GM13977 (cell line): ENCODE results near the gene MYO1H.
"Not testable (repeated sequence)": the region's sequence is repeated elsewhere in the genome, so short reads cannot be mapped to it uniquely, and the experiment has no call there.

Experiments used
- DNase-seq: peaks from one replicate; pipeline ENCODE4 v3.0.0; 2012; ENCODE audit warnings: low spot score
- in situ Hi-C: fragments of 300-500 bp; cut with MboI; formaldehyde crosslinking; loops from one replicate; pipeline ENCODE4 v1.12.0; 2022; ENCODE audit warnings: low sequenced_read_pairs, low pct_unique_long_range_greater_than_20kb, mixed read lengths, inconsistent platforms; ENCODE audit not compliant: unreplicated experiment
- TF ChIP-seq, protein P1 (sequence below): IDR thresholded peaks from 2 replicates; pipeline ENCODE4 v1.5.1; 2012; ENCODE audit warnings: mild to moderate bottlenecking, control low read depth; ENCODE audit not compliant: insufficient read depth; ENCODE audit errors: extremely low read depth, missing control alignments

The MYO1H gene

DNA sequence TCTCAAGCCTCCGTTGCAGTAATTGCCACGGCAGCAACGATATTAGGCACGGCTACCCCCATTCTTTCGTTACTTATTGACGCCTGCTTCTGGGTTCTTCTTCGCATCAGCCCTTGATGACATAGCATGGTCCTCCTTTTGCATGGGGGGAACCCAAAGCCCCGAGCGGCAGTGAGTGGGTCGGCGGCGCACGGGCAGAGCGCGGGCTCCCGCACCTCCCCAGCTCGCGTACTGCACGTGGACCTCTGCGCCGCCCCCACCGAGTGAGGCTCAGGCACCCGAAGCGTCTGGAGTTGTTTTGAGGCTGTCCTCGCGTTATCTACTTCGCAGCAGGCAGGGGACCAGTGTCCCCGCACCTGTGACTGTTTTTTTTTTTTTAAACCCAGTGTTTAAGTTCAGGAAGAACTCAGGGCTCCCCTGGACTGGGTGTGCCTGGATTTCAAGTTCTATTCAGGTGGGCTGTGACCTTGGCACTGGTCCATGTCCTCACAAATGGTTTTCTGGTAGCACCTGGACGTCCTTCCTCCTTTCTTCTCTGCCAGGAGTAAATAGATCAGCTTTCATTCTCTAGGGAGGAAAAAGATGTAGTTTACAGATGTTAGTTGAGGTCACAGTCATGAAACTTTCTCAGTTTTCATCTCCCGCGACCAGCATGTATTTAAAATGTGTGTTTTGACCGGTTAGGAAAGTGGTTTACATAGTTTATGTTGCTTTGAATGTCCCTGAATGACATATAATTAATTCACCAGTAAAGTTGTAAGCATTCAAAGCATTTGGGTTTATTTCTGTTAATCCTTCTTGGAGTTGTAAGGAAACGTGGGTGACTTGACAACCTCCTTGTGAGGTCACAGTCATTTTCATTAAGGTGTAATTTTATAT is 37.2 kb upstream of the MYO1H start:
- DNase-seq, result peak; percentile 31
- TF ChIP-seq, protein P1, sequence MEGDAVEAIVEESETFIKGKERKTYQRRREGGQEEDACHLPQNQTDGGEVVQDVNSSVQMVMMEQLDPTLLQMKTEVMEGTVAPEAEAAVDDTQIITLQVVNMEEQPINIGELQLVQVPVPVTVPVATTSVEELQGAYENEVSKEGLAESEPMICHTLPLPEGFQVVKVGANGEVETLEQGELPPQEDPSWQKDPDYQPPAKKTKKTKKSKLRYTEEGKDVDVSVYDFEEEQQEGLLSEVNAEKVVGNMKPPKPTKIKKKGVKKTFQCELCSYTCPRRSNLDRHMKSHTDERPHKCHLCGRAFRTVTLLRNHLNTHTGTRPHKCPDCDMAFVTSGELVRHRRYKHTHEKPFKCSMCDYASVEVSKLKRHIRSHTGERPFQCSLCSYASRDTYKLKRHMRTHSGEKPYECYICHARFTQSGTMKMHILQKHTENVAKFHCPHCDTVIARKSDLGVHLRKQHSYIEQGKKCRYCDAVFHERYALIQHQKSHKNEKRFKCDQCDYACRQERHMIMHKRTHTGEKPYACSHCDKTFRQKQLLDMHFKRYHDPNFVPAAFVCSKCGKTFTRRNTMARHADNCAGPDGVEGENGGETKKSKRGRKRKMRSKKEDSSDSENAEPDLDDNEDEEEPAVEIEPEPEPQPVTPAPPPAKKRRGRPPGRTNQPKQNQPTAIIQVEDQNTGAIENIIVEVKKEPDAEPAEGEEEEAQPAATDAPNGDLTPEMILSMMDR, result no peak
- in situ Hi-C loops, result no loop called here

DNA sequence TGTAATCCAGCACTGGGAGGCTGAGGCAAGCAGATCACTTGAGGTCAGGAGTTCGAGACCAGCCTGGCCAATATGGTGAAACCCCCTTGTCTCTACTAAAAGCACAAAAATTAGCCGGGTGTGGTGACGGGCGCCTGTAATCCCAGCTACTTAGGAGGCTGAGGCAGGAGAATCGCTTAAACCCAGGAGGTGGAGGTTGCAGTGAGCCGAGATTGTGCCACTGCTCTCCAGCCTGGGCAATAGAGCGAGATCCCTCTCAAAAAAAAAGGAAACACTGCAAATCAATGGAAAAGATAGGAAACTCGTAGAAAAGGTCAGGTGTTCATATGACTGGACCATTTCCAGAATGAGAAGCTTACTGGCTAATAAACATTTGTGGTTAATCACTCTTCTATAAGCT is 26.4 kb upstream of the MYO1H start:
- DNase-seq, in situ Hi-C loops: not testable (repeated sequence)

DNA sequence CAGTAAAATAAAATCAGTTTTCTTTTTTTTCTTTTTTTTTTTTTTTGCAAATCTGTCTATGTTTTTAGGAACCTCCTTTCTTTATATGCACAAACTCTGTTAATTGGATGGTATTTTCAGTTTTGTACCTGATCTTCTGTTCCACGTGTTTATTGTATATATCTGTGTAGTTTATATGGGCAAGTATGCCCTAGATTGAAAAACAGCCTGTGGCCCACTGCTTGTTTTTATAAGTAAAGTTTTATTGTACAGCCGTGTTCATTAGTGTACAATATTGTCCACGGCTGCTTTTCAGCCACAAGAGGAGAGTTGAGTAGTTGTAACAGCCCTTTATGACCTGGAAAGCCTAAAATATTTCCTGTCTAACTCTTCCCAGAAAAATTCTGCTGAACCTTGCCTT is 18.7 kb upstream of the MYO1H start:
- TF ChIP-seq, protein P1, result no peak
- in situ Hi-C loops, result no loop called here

DNA sequence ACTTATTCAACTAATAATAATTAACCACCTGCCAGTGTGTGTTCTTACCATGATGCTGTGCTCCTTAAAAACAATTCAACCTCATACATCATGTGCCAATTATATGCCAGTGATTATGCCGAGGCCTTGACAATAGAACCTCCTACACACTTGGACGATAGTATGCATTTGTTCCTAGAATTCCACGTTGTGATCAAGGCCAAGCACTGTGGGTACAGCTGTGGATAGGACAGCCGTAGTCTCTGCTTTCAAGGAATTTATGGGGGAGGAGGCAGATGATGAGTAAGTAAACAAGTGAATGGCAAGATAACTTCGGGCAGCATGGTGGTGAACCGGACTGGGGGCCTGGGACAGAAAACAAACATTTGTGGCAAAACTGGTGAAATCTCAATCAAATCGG is 18.0 kb upstream of the MYO1H start:
- in situ Hi-C loops, result no loop called here
- DNase-seq, result no peak

More for the DNA sequence above, 18.7 kb upstream of the MYO1H start:
- no peak for DNase-seq

DNA sequence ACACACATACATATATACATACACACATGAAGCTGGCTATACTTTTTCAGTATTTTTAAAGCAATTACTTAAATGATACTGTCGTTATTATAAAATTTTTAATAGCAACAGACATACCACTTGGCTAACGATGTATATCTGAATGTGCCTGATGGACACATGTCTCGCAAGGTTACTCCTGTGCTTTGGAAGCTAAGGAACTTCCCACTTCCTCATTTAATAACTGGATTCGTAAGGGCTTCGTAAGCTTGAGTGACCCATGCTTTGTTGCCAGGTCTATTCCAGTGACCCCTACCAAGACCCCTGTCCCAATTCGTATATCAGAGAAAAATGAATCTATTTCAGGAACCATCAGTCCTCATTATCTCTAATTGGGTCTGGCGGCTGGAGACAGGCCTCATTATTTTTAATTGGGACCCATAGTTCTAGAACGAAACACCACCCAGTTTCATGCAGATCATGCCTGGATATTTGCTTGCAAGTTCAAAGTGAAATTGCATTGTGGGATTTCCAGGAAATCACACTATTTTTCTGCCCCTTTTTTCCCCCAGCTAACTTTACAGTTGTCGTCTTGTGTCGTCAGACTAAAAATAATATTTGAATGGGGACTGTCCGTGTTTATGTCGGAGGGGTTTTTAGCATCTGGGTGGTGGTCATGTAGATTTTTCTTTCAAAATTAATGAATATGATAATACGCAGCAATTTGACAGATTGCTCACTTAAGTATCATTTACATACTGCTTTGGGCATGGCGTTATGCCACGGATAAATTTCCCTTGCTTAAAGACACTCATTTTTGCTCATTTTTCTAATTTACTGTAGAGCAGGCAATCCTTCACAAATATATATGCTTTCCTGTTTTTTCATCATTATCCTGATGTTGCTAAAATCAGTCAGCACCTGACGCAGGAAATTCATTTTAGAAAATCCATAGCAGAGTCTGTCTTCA is 17.1 kb upstream of the MYO1H start:
- TF ChIP-seq, protein P1, result no peak
- DNase-seq, result no peak
- in situ Hi-C loops, result no loop called here

More for the DNA sequence above, 18.0 kb upstream of the MYO1H start:
- TF ChIP-seq, protein P1, result no peak

DNA sequence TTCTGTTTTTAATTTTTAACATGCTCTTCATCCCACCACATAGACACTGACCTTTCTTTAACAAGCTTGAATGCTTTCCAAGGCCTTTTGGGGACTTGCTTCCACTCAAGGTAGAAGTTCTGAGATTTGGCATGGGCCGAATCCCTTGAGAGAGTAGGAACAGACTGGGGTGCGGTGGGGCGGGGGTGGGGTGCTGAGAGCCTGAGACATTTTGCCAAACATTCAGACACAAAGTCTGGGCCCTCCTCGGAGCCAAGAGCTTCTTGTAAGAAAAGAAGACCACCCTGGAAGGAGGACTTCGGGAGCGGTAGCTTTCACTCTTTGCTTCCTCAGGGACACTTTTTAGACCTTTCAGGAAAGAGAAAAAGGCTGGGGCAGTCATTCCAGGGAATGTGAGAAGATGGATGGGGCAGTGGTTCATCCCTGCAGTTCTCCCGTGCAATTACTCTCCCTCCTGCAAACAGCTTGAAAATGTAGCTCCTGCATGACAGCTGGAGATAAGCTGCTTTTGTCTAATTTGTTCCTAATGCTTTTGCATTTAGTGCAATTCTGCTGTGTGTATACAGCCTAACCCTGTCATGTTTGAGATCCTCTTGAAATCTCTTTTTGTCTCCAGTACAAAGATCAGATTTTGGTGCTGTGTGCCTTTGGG is 16.3 kb upstream of the MYO1H start:
- in situ Hi-C loops, result no loop called here
- no peak for DNase-seq
- TF ChIP-seq, protein P1, result no peak
